Epithelial cell of esophagus (primary cell): ENCODE data around the gene PLCB1.
"Not testable (repeated sequence)": the region's sequence is repeated elsewhere in the genome, so short reads cannot be mapped to it uniquely, and the experiment has no call there.

Experiments
- DNase-seq: peaks from one replicate; pipeline ENCODE4 v3.0.0; 2010; ENCODE audit warnings: low read depth
- H3K4me3 ChIP-seq: 2 replicates; pipeline ENCODE4 v1.5.1; 2011; ENCODE audit warnings: mild to moderate bottlenecking, low read length, control low read depth
- TF ChIP-seq, protein P1 (sequence below): IDR thresholded peaks from 2 replicates; pipeline ENCODE4 v1.5.1; 2011; ENCODE audit warnings: low read depth, mild to moderate bottlenecking, low read length, control low read depth, inconsistent platforms; ENCODE audit not compliant: insufficient read depth; ENCODE audit errors: missing control alignments

Gene PLCB1

DNA sequence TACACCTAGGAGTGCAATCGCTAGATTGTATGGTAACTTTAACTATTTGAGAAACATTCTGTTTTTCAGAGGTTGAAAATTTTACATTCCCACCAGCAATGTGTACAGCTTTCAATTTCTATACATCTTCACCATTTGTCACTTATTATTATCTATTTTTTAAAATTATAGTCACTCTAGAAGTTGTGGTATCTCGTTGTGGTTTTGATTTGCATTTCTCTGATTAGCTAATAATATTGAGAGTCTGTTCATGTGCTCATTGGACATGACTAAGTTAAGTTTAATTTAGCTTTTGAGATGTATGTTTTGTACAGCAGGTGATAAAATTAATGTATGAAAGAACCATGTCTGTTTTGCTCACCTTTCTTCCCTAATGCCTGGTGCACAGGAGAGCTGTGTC is 34.8 kb upstream of the PLCB1 start:
- TF ChIP-seq, protein P1, sequence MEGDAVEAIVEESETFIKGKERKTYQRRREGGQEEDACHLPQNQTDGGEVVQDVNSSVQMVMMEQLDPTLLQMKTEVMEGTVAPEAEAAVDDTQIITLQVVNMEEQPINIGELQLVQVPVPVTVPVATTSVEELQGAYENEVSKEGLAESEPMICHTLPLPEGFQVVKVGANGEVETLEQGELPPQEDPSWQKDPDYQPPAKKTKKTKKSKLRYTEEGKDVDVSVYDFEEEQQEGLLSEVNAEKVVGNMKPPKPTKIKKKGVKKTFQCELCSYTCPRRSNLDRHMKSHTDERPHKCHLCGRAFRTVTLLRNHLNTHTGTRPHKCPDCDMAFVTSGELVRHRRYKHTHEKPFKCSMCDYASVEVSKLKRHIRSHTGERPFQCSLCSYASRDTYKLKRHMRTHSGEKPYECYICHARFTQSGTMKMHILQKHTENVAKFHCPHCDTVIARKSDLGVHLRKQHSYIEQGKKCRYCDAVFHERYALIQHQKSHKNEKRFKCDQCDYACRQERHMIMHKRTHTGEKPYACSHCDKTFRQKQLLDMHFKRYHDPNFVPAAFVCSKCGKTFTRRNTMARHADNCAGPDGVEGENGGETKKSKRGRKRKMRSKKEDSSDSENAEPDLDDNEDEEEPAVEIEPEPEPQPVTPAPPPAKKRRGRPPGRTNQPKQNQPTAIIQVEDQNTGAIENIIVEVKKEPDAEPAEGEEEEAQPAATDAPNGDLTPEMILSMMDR: no peak
- no peak overlapping the region for H3K4me3 ChIP-seq
- DNase-seq: no peak

GRCh38 chr20:8104252-8104651 is 27.8 kb upstream of the PLCB1 start:
- TF ChIP-seq, protein P1: no peak
- H3K4me3 ChIP-seq: no peak overlapping the region
- DNase-seq: no peak

GRCh38 chr20:8114612-8115011 is 17.5 kb upstream of the PLCB1 start:
- not testable (repeated sequence) for H3K4me3 ChIP-seq, DNase-seq

GRCh38 chr20:8115436-8115835 is 16.6 kb upstream of the PLCB1 start:
- TF ChIP-seq, protein P1: no peak
- no peak overlapping the region for H3K4me3 ChIP-seq
- no peak for DNase-seq

- DNase-seq: peak; percentile 15
- no peak overlapping the region for H3K4me3 ChIP-seq
- TF ChIP-seq, protein P1: no peak
Observed at GRCh38 chr20:8116067-8116811, 15.8 kb upstream of the PLCB1 start.

DNA sequence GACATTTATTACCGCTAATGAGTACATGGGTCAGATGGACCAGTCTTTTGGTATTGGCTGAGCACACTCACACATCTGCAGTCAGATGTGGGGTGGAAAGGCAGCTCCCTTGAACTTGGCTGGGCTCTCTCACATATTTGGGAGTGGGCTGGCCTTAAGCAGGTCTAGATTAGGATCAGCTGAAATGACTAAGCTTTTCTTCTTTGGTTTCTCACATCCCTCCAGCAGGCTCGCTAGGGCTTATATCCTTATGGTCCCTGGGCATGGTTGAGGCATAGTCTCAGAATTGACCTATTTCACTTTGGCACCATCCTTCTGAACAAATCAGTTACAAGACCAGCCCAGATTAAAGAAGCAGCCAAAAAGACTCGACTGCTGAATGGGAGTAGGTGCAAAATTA is 14.4 kb upstream of the PLCB1 start:
- no peak for DNase-seq
- no peak overlapping the region for H3K4me3 ChIP-seq
- TF ChIP-seq, protein P1: no peak

GRCh38 chr20:8118039-8118438 is 14.0 kb upstream of the PLCB1 start:
- DNase-seq: no peak
- H3K4me3 ChIP-seq: no peak overlapping the region
- TF ChIP-seq, protein P1: no peak
